Measurements from ENCODE around the gene MRPL55.

GRCh38 chr1:228084325-228084724 lies 24.8 kb downstream of the MRPL55 start:
- TF ChIP-seq CTCF (conservative IDR thresholded peaks at IDR 0.05; ENCODE audit: low read length) (no peak), EZH2phosphoT487 (IDR thresholded peaks at IDR 0.05; ENCODE audit: borderline replicate concordance) (no peak)
